ENCODE measurements around the gene PLXND1.

Gene PLXND1

GRCh38 chr3:129583289-129583688 is 23.2 kb downstream of the PLXND1 start:
- no peak for DNase-seq (ENCODE audit: low read depth, low spot score)

- DNase-seq (ENCODE audit: low read depth, low spot score) = no peak
These were observed 23.7 kb downstream of the PLXND1 start for GRCh38 chr3:129582799-129583198.

- no peak for DNase-seq (ENCODE audit: low read depth, low spot score)
These were observed 24.9 kb downstream of the PLXND1 start for GRCh38 chr3:129581623-129582022.

- no peak for DNase-seq (ENCODE audit: low read depth, low spot score)
These were observed 26.5 kb downstream of the PLXND1 start for GRCh38 chr3:129579991-129580390.

- no peak for DNase-seq (ENCODE audit: low read depth, low spot score)
These were observed 28.3 kb downstream of the PLXND1 start for GRCh38 chr3:129577925-129578786.

GRCh38 chr3:129577366-129577765 is 29.1 kb downstream of the PLXND1 start:
- DNase-seq (ENCODE audit: low read depth, low spot score) = no peak

- DNase-seq (ENCODE audit: low read depth, low spot score) = no peak
These were observed 29.7 kb downstream of the PLXND1 start for GRCh38 chr3:129576514-129577352.

- DNase-seq (ENCODE audit: low read depth, low spot score) = no peak
These were observed 30.5 kb downstream of the PLXND1 start for GRCh38 chr3:129575997-129576384.

- no peak for DNase-seq (ENCODE audit: low read depth, low spot score)
These were observed 31.1 kb downstream of the PLXND1 start for GRCh38 chr3:129575233-129575996.

GRCh38 chr3:129574206-129574605 is 32.3 kb downstream of the PLXND1 start:
- no peak for DNase-seq (ENCODE audit: low read depth, low spot score)

GRCh38 chr3:129573493-129573892 is 33.0 kb downstream of the PLXND1 start:
- no peak for DNase-seq (ENCODE audit: low read depth, low spot score)

GRCh38 chr3:129572603-129573002 is 33.9 kb downstream of the PLXND1 start:
- no peak for DNase-seq (ENCODE audit: low read depth, low spot score)

- DNase-seq (ENCODE audit: low read depth, low spot score) = no peak
These were observed 34.6 kb downstream of the PLXND1 start for GRCh38 chr3:129571605-129572547.

GRCh38 chr3:129569856-129570255 is 36.6 kb downstream of the PLXND1 start:
- DNase-seq (ENCODE audit: low read depth, low spot score) = no peak

GRCh38 chr3:129567939-129568338 is 38.5 kb downstream of the PLXND1 start:
- no peak for DNase-seq (ENCODE audit: low read depth, low spot score)

GRCh38 chr3:129567176-129567705 is 39.2 kb downstream of the PLXND1 start:
- DNase-seq (ENCODE audit: low read depth, low spot score) = no peak

GRCh38 chr3:129565902-129566301 is 40.6 kb downstream of the PLXND1 start:
- DNase-seq (ENCODE audit: low read depth, low spot score) = no peak

- no peak for DNase-seq (ENCODE audit: low read depth, low spot score)
These were observed 41.4 kb downstream of the PLXND1 start for GRCh38 chr3:129564981-129565644.

GRCh38 chr3:129563850-129564535 is 42.5 kb downstream of the PLXND1 start:
- DNase-seq (ENCODE audit: low read depth, low spot score) = no peak

Data from astrocyte of the hippocampus (primary cell).